Measurements from ENCODE around the gene TMEM63C.

Gene TMEM63C

DNA sequence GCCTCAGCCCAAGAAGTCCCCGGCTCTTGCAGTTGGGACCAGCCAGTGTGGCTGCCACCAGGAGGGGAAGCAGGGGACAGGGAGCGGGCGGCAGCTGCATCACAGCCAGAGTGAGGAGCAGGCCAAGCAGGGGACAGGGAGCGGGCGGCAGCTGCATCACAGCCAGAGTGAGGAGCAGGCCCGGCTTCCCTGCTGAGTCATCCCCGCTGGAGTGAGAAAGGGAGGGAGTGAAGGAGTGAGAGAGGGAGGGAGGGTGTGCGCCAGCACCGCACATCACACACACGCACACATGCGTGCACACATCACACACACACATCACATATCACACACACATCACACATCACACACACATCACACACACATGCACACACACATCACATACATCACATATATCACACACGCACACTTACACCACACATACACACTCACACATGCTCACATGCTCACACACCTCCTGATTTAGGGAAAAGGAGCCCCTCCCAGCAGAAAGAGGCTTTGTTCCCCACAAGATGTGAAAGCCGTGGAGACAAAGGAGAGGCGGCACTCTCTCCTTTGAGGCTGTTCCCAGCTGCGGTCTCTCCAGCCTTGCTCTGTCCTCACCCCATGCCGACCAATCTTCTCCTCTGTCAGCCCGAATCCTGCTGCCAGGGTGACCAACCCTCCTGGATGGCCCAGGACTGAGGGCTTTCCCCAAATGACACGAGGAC lies 23.3 kb upstream of the TMEM63C start (continued):
- TF ChIP-seq, protein P1, sequence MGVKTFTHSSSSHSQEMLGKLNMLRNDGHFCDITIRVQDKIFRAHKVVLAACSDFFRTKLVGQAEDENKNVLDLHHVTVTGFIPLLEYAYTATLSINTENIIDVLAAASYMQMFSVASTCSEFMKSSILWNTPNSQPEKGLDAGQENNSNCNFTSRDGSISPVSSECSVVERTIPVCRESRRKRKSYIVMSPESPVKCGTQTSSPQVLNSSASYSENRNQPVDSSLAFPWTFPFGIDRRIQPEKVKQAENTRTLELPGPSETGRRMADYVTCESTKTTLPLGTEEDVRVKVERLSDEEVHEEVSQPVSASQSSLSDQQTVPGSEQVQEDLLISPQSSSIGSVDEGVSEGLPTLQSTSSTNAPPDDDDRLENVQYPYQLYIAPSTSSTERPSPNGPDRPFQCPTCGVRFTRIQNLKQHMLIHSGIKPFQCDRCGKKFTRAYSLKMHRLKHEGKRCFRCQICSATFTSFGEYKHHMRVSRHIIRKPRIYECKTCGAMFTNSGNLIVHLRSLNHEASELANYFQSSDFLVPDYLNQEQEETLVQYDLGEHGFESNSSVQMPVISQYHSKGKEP (tag by site-specific recombination; IDR thresholded peaks at IDR 0.05), result no peak
- no peak for TF ChIP-seq ZNF155 (tag by site-specific recombination; IDR thresholded peaks at IDR 0.05)
- TF ChIP-seq ZNF529 (tag by site-specific recombination; IDR thresholded peaks at IDR 0.05; ENCODE audit: insufficient replicate concordance), result no peak
- TF ChIP-seq ZNF621 (tag by site-specific recombination; IDR thresholded peaks at IDR 0.05), result no peak
- TF ChIP-seq ZNF202 (tag by site-specific recombination; IDR thresholded peaks at IDR 0.05; ENCODE audit: borderline replicate concordance), result no peak
- TF ChIP-seq ZNF677 (tag by site-specific recombination; IDR thresholded peaks at IDR 0.05), result no peak
- TF ChIP-seq, protein P2, sequence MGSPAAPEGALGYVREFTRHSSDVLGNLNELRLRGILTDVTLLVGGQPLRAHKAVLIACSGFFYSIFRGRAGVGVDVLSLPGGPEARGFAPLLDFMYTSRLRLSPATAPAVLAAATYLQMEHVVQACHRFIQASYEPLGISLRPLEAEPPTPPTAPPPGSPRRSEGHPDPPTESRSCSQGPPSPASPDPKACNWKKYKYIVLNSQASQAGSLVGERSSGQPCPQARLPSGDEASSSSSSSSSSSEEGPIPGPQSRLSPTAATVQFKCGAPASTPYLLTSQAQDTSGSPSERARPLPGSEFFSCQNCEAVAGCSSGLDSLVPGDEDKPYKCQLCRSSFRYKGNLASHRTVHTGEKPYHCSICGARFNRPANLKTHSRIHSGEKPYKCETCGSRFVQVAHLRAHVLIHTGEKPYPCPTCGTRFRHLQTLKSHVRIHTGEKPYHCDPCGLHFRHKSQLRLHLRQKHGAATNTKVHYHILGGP (tag by site-specific recombination; IDR thresholded peaks at IDR 0.05), result no peak
- TF ChIP-seq ZFP69B (tag by site-specific recombination; IDR thresholded peaks at IDR 0.05), result no peak
- TF ChIP-seq KLF8 (tag by site-specific recombination; IDR thresholded peaks at IDR 0.05), result no peak
- no peak for TF ChIP-seq ZNF670 (tag by site-specific recombination; IDR thresholded peaks at IDR 0.05; ENCODE audit: low read depth)
- TF ChIP-seq, protein P3, sequence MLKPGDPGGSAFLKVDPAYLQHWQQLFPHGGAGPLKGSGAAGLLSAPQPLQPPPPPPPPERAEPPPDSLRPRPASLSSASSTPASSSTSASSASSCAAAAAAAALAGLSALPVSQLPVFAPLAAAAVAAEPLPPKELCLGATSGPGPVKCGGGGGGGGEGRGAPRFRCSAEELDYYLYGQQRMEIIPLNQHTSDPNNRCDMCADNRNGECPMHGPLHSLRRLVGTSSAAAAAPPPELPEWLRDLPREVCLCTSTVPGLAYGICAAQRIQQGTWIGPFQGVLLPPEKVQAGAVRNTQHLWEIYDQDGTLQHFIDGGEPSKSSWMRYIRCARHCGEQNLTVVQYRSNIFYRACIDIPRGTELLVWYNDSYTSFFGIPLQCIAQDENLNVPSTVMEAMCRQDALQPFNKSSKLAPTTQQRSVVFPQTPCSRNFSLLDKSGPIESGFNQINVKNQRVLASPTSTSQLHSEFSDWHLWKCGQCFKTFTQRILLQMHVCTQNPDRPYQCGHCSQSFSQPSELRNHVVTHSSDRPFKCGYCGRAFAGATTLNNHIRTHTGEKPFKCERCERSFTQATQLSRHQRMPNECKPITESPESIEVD (tag by site-specific recombination; IDR thresholded peaks at IDR 0.05), result no peak
- TF ChIP-seq ZBTB8A (tag by site-specific recombination; IDR thresholded peaks at IDR 0.05), result no peak
- TF ChIP-seq WT1 (tag by site-specific recombination; IDR thresholded peaks at IDR 0.05), result peak; percentile 55; the same call in 1 of the 2 replicates
- TF ChIP-seq ZNF221 (tag by site-specific recombination; IDR thresholded peaks at IDR 0.05; ENCODE audit: borderline replicate concordance), result no peak
- TF ChIP-seq OVOL3 (tag by site-specific recombination; IDR thresholded peaks at IDR 0.05), result no peak
- TF ChIP-seq ZNF501 (tag by site-specific recombination; IDR thresholded peaks at IDR 0.05), result no peak
- no peak for TF ChIP-seq ZNF174 (tag by site-specific recombination; IDR thresholded peaks at IDR 0.05)
- TF ChIP-seq, protein P4, sequence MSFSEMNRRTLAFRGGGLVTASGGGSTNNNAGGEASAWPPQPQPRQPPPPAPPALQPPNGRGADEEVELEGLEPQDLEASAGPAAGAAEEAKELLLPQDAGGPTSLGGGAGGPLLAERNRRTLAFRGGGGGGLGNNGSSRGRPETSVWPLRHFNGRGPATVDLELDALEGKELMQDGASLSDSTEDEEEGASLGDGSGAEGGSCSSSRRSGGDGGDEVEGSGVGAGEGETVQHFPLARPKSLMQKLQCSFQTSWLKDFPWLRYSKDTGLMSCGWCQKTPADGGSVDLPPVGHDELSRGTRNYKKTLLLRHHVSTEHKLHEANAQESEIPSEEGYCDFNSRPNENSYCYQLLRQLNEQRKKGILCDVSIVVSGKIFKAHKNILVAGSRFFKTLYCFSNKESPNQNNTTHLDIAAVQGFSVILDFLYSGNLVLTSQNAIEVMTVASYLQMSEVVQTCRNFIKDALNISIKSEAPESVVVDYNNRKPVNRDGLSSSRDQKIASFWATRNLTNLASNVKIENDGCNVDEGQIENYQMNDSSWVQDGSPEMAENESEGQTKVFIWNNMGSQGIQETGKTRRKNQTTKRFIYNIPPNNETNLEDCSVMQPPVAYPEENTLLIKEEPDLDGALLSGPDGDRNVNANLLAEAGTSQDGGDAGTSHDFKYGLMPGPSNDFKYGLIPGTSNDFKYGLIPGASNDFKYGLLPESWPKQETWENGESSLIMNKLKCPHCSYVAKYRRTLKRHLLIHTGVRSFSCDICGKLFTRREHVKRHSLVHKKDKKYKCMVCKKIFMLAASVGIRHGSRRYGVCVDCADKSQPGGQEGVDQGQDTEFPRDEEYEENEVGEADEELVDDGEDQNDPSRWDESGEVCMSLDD (tag by site-specific recombination; IDR thresholded peaks at IDR 0.05), result 0 out of 2 replicates have a peak, but pooled peaks have one; percentile 21
- no peak for TF ChIP-seq ZNF292 (tag by site-specific recombination; IDR thresholded peaks at IDR 0.05; ENCODE audit: borderline replicate concordance, low read depth)
- no peak for TF ChIP-seq GLI4 (tag by site-specific recombination; IDR thresholded peaks at IDR 0.05)
- no peak for TF ChIP-seq ZNF544 (tag by site-specific recombination; IDR thresholded peaks at IDR 0.05)
- no peak for TF ChIP-seq ZNF169 (tag by site-specific recombination; IDR thresholded peaks at IDR 0.05)
- no peak for TF ChIP-seq ZNF701 (tag by site-specific recombination; IDR thresholded peaks at IDR 0.05)
- TF ChIP-seq KLF16 (tag by site-specific recombination; IDR thresholded peaks at IDR 0.05), result no peak
- no peak for TF ChIP-seq KLF10 (tag by site-specific recombination; IDR thresholded peaks at IDR 0.05)
- TF ChIP-seq ZNF560 (tag by site-specific recombination; IDR thresholded peaks at IDR 0.05; ENCODE audit: borderline replicate concordance), result no peak
- peak; percentile 60; the same call in 1 of the 2 replicates for TF ChIP-seq PRDM1 (tag by site-specific recombination; IDR thresholded peaks at IDR 0.05)
- TF ChIP-seq, protein P5, sequence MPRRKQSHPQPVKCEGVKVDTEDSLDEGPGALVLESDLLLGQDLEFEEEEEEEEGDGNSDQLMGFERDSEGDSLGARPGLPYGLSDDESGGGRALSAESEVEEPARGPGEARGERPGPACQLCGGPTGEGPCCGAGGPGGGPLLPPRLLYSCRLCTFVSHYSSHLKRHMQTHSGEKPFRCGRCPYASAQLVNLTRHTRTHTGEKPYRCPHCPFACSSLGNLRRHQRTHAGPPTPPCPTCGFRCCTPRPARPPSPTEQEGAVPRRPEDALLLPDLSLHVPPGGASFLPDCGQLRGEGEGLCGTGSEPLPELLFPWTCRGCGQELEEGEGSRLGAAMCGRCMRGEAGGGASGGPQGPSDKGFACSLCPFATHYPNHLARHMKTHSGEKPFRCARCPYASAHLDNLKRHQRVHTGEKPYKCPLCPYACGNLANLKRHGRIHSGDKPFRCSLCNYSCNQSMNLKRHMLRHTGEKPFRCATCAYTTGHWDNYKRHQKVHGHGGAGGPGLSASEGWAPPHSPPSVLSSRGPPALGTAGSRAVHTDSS (tag by site-specific recombination; IDR thresholded peaks at IDR 0.05), result no peak
- peak; percentile 82 for TF ChIP-seq ZNF600 (tag by site-specific recombination; IDR thresholded peaks at IDR 0.05)
